GM04504 (cell line): Measurements from ENCODE around the gene AKT2.

Experiments
- DNase-seq: peaks from one replicate; pipeline ENCODE4 v3.0.0-alpha.2; 2012; ENCODE audit warnings: low read depth

Gene AKT2

DNA sequence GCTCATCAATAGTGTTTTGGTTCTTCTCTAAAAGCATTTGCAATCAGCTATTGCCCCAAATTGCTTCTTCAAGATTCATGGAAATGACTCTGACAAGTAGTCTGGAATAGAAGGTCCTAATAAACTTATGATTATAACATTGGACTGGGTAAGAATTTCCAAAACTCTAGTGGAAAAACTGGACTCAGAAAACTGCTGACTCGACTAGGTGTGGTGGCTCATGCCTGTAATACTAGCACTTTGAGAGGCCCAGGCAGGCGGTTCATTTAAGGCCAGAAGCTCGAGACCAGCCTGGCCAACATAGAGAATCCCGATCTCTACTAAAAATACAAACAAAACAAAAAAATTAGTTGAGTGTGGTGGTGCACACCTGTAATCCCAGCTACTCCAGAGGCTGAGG is 15.5 kb upstream of the AKT2 start:
- DNase-seq: no peak

DNA sequence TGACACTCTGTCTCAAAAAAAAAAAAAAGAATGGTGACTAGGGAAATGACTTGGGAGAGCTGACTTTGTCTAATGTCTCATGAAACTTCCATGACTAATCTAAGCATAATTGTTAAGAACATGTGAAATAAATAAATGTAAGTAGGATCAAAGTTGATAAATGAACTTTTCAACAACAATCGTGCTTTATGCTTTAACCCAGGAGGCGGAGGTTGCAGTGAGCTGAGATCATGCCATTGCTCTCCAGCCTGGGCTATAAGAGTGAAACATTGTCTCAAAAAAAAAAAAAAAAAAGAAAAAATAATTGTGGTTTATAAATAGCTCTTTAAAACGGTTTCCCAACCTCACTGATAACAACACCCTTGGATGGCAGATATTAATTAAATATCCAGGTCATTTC is 12.9 kb upstream of the AKT2 start:
- no peak for DNase-seq

DNA sequence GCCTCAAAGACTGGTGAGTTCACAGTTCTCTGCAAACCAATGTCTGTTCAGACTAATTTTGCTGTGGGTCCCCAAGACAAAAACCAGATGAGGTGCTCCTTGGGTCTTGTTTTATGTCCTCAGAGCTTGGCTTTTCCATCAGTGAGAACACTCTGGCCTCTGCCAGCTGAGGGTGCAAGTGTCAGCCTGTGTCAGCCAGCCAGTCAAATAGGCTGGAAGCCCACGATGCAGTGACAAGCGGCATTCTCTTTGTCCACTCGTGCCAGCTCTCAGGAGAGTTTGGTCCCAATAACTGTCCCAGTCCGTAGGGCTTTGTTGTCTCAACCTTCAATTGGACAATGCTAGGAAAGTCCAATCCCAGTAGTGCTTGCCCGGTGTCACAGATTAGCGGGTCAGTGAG is 9.4 kb upstream of the AKT2 start:
- no peak for DNase-seq

DNA sequence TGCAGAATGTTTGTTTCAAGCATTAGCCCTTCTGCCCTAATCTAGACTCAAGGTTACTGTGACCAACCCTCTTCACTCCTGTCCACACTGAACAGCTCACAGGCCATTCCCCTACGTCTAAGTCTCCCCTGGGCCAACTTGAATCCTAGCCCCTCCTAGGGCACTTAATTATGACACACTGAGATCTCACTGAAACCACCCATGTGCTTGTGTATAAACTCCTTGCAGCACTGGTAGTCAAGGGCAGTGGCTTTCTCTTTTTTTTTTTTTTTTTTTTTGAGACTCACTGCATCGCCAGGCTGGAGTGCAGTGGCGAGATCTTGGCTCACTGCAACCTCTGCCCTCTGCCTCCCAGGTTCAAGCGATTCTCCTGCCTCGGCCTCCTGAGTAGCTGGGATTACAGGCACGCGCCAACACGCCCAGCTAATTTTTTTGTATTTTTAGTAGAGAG is 1.9 kb upstream of the AKT2 start:
- no peak for DNase-seq

DNA sequence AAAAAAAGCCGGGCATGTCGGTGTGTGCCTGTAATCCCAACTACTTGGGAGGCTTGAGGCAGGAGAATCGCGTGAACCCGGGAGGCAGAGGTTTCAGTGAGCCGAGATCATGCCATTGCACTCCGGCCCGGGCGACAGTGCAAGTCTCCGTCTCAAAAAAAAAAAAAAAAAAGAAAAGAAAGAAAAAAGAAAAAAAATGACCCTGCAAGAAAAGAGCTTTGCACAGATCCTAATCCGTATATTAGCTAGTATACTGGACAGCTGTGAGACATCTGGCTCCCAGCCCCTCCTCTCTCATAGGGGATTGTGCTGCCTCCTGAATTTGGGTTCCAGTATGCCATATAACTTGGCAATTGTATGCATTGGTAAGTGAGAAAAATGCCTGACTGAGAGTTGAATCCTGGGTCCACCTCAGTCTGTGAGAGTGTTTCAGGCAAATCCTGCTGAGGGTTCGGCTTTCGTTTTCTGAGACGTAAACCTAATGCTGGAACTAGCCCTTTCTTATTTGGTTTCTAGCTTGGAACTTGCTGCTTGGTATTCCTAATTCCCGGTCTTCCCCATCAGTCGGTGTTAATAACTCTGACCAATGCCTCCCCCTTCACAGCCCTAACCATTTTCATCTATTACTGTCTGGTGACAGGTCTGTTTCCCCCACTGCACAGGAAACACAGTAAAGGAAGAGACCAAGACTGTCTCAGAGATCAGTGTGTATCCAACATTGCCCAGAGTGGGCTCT is 1.3 kb upstream of the AKT2 start:
- no peak for DNase-seq

DNA sequence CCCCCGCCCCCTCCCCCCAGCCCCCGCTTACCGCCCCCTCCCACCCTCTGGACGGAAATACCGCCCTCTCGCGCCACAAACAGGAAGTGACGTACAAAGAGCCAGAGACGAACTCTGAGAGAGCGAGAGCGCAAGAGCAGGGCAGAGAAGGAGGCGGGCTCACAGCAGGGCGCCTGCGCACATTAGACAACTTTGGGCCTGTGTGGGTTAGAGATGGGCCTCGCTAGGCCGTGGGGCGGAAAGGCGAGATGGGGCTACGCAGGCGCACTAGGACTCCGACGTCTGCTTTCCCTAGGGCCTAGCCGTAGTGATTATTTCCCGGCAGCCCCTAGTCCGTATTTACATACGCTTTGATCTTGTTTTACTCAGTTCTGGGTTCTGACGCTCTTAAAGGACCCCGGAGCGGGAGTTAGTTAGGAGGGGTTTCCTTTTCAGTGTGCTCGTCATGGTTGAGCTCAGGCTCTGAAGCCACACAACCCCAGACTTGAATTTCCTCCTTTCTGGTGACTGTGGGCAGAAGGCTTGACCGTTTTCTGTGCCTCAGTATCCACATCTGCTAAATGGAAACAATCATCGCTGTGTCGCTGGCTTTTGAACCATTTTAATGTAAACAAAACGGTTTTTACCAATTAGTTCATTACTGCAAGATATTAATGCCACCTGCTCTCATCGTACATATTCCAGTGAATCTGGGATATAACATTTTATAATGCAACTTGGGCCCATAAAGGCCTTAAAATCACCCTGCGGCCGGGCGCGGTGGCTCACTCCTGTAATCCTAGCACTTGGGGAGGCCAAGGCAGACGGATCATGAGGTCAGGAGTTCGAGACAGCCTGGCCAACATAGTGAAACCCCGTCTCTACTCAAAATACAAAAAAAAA is 449 bp upstream of the AKT2 start:
- DNase-seq: peak; percentile 99

DNA sequence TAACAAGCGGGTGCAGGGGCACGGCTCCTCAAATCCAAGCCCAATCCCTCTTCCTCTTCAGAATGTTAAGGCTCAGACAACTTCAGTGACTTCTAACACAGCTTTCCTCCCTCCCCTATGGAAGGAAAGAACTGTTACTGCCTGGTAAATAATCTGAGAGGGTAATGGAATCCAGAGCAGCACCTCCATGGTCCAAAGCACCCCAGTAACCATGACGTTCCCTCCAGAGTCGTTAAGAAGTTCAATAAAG is 969 bp downstream of the AKT2 start:
- no peak for DNase-seq

DNA sequence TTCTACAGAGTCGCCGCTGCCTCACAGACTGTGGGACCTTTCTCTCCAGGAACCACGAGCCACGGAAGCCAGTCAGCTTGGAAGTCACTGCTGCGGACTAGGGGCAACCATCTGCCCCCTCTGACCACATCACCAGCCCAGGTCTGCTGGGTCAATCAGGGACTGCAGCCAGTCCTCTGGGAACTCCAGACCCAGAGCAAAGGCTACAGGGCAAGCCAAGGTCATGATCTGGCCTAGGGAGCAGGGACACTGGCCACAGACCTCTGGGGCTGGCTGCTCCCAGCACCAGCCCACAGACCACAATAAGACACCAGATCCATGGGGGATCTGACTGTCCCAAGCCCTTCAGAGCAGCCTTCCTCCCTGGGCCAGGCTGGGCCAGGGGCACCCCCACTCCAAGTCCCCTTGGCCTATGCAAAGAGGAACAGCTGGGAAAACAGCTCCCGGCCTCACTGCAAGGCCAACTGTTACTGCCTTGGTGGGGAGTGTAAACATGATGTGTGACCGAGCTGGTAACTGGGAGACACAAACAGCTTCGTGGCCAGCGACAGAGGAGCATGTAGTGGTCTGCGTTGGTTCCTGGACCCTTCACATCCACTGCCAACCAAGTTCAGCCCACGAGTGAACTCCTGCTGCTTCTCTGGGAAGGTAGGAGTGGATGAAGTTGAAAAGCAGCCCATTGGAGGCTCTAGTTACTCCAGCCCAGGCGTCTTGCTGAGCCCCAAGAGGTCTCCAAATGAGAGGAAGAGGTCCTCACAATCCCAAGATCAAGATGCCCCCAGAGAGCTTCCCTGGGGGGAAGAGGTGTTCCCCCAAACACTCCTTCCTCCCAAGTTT is 1.5 kb downstream of the AKT2 start:
- DNase-seq: no peak

DNA sequence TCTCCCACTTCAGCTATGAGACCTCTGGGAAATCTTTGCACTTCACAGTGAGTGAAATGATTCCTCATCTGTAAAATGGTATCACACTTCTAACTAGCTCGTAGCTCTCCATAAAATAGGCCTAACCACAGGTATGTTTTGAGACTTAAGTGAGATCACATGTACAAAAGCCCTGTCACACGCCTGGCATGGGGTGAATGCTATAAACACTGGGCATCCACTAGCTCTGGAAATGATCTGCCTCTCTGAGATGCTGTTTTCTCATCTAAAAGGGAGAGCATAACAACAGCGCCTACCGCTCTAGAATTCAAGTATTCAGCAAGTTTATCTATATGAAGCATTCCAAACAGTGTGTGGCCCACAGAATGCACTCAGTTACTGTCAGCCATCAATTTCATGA is 2.2 kb downstream of the AKT2 start:
- DNase-seq: peak; percentile 31

DNA sequence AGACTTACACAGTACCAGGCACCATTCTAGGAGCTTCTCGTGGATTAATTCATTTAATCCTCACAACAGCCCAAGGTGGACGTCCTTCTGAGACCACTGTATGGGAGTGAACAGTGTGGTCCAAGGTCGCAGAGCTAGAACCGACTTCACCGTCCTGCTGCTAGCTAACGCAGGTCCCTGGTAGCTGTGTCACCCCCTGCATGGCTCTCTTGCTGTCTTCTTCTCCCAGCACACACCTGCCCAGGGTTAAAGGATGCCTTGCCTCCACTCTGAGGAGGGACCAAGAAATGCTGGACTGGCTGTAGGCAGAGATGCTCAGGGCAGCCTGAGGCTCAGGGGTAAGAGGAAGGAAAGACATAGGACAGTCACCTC is 3.0 kb downstream of the AKT2 start:
- DNase-seq: no peak

DNA sequence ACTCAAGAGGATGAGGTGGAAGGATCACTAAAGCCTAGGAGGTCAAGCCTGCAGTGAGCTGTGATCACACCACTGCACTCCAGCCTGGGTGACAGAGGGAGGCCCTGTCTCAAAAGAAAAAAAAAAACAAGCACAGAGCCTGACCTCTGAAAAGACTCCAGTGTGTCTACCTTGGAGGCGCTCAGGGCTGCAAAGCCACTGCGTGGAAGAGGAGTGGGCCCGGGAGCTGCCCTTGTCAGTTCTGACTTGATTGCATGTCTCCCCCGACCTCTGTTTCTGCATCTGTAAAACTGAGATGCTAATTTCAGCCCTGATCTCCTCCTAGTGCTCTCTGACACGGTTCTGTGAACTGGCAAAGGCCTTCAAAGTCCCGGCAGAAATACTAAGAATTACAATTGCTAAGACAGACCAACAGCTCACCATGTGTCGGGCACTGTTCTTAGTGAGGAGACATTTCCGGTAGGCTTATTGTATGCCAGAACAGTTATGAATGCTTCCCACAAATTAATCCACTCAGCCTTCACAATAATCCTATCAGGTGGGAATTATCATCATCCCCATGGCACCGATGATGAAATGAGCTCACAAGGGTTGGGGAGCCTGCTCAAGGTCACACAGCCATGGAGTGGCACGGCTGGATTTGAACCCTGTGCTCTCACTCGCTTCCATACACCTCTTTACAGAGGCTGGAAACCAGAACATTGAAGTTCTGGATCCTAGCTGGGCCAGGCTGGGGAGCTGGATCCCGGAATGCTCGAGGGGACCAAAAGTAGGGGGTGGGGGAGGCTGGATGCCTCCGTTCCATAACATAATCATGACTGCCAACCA is 3.5 kb downstream of the AKT2 start:
- no peak for DNase-seq

DNA sequence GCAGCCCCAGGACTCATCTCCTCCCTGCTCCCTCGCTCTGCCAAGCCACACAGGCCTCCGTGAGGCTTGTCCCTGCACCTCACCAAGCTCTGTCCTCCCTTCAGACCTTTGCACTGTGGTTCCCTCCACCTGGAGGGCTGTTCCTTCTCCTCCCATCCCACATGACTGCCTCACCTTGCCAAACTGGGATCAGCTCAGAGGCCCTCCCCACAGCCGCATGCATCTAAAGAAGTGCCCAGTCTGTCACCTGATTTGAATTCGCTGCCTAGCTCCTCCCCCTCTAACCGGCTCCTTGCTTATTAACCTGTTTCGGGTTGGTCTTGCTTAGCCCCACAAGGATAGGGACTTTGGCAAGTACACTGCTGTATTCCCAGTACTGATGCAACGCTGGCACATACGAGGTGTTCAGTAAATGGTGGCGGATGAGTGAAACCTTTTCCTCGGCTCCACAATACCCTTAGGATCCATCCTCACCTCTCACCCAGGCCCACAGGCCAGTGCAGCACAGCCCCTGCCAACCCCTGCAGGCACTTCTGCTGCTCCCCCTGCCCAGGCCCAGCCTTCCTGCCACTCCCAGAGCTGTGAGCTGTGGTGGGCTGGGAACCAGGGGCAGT is 4.4 kb downstream of the AKT2 start:
- DNase-seq: no peak

DNA sequence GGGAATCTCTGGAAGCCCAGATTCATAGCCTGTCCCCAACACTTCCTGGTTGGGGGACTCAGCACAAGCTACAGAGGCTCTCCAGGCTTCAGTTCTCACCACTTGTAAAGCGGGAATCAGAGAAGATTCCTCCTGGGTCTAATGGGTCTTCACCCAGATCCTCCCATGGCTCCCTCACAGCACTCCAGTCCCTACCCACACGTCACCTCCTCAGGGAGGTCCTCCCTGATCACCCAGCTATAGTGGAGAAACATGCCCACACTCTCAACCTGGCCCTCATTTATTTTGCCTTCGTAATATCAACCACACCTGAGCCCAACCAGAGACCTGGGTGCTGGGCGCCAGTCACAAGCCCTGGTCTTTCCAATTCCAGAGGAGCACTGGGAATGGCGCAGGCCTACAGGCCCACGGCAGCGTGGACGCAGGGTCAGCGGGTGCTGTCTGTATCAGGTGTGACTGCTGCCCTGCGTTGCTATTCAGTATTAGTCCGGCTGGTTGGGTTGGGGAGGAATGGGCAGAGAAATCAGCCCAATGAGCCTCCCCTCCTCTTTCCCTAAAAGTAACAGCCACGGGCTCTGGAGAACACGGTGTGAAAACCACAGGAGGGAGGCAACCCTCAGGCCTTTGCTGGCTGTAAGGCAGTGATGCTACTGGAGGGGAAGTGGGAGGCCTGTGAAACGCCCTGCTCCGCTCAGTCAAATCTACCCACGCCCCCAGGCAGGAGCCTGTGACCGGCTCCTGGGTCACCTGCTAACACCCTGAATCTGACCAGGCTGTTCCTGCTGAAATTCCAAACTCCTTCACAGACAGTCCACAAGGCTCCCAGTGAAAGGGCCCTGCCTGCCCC is 5.2 kb downstream of the AKT2 start:
- DNase-seq: no peak

DNA sequence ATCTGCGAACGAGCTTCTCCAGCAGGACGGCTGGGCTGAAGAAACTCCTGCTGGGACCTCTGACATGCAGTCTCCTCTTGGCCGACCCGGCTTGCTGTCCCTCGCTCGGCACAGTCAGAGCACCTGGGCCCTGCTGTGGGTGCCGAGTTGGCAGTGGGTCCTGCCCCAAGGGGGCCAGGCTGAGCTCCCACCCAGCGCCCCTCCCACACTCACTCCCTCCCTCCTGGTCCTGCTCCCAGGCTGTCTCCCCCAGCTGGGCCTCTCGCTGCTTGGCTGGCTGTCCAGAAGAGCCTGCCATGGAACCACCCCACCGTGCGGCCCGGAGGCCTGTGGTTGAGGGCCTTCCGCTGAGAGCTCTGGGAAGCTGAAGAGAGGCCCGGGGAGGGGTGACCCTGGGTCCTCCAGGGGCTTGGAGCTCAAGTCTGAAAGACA is 6.0 kb downstream of the AKT2 start:
- DNase-seq: peak; percentile 21

DNA sequence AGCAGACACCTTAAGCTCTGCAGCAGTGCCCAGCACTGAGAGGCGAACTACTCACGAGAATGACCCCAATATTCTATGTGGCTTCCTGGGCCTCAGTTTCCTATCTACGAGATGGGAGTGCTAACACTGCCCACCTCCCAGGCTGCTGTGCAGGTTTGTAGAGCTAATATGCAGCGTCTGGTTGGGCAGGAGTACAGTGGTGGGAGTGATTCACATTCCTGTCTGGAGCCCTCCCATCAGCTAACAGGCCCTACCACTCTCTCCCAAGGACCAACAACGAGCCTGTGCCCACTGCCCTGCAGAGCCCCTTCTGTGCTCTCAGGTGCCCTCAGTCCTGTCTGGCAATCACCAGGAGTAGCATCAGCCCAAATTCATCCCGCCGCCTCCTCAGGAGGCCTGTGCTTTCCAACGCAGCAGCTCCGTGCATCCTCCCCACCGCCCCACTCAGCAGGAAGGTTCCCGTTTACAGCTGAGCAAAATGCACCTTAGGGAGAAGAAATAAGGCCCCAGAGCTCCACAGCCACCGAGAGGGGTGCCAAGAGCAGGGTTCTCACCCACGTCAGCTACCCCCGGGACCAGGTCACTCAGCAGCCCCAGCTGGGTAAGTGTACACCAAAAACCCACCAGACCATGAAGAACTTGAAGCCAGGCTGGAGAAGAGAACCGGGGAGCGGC is 6.6 kb downstream of the AKT2 start:
- no peak for DNase-seq

DNA sequence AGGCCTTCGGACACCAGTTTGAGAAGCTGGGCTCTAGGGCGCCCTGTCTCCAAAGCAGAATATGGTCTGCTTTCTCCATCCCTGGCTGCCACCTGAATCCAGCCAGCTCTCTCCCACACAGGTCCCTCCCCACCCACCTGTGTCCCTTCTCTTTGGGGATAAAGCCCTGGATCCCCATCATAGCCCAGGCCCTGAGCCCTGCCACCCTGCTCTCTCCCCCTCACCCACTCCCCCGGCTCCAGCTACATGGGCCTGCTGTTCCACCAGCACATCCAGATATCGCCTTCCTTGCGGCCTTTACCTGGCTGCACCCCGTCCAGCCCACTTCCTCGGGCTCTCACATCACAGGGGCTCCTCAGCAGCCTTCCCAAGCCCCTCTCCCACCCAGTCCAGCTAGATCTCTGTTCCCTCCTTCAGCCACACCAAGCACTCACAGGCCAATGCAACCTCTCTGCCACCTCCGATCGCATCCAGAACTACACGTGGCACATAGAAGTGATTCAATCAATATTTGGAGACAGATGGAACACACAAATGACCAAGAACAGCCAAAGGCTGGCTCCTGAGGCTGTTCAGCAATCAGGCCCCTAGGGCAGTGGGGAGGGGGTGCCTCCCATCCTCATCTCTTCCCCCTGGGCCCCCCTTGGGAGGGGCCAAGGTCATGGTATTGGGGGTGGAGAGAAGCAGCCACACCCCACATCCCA is 7.6 kb downstream of the AKT2 start:
- DNase-seq: no peak

DNA sequence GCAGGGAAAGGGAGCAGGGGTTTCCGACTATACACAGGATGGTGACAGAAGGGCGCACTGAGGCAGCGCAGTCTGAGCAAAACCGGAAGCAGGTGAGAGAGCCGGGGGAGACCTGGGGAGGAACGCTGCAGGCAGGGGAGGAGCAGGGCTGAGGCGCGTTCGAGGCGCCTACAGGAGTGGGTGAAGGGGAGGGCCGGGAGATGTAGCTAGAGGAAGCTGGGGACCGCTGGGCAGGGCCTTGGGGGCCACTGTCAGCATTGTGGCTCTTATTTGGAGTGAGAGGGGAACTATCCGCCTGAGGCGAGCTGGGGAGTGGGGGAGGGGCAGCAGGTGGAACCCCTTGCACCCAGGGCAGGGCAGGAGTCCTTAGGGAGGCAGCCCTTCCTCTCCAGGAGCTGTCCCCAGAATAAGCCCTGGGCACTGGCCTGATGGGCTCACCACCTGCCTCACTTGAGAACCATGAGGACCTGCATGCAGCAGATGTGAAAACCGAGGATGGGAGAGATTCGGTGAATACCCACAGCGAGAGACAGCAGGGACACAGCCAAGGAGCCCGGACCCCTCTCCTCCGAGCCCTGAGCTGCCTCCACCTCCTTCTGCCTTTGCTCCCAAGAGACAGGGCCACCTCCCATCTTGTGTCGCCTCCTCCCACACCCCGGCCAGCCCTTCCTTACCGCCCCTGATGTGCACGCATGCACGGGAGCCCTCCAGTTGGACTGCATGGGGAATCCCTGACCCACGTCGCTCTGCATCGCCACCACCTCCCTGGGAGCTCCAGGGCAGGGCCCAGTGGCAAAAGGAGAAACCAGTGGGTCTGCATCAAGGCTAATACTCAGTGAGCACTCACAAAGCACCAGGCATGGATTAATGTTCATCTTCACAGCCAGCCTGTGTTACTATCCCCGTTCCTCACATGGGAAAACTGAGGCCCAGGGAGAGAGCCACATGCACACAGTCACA is 10.3 kb downstream of the AKT2 start:
- no peak for DNase-seq
